Activated T-cell treated with anti-CD3 and anti-CD28 coated beads, Interleukin-2, amount 50 U/mL, for 24 hours (primary cell): ENCODE data around the gene MYO7A.

Experiments used
- DNase-seq: peaks from one replicate; pipeline ENCODE4 v3.0.0-alpha.2; 2020
- H3K27ac Mint-ChIP-seq: 2 replicates; pipeline ENCODE4 v1.8.0; 2020; ENCODE audit warnings: mild to moderate bottlenecking, mixed read lengths
- H3K27me3 Mint-ChIP-seq: 2 replicates; pipeline ENCODE4 v1.8.0; 2020; ENCODE audit warnings: mixed read lengths
- H3K36me3 Mint-ChIP-seq: 2 replicates; pipeline ENCODE4 v1.8.0; 2020; ENCODE audit warnings: low read depth, mixed read lengths
- H3K4me1 Mint-ChIP-seq: 2 replicates; pipeline ENCODE4 v1.8.0; 2020; ENCODE audit warnings: low read depth, mixed read lengths
- H3K4me3 Mint-ChIP-seq: 2 replicates; pipeline ENCODE4 v1.8.0; 2020; ENCODE audit warnings: mild to moderate bottlenecking, moderate library complexity, mixed read lengths
- H3K9me3 Mint-ChIP-seq: 2 replicates; pipeline ENCODE4 v1.8.0; 2020; ENCODE audit warnings: mixed read lengths

The MYO7A gene

GRCh38 chr11:77202941-77203900, 75.2 kb downstream of the MYO7A start:
- no peaks in the 10 kb centered on the region for H3K27me3 Mint-ChIP-seq
- H3K4me1 Mint-ChIP-seq, result no peaks in the 10 kb centered on the region
- H3K9me3 Mint-ChIP-seq, result no peaks in the 10 kb centered on the region
- H3K4me3 Mint-ChIP-seq, result no peak overlapping the region
- H3K36me3 Mint-ChIP-seq, result no peaks in the 10 kb centered on the region
- H3K27ac Mint-ChIP-seq, result no peak overlapping the region
- no peak for DNase-seq

GRCh38 chr11:77203901-77204753, 76.1 kb downstream of the MYO7A start:
- no peaks in the 10 kb centered on the region for H3K27me3 Mint-ChIP-seq
- H3K4me3 Mint-ChIP-seq, result no peak overlapping the region
- no peak overlapping the region for H3K27ac Mint-ChIP-seq
- H3K4me1 Mint-ChIP-seq, result no peaks in the 10 kb centered on the region
- DNase-seq, result no peak
- H3K36me3 Mint-ChIP-seq, result no peaks in the 10 kb centered on the region
- H3K9me3 Mint-ChIP-seq, result no peaks in the 10 kb centered on the region

GRCh38 chr11:77204754-77205466, 76.9 kb downstream of the MYO7A start:
- H3K4me3 Mint-ChIP-seq, result no peak overlapping the region
- H3K27ac Mint-ChIP-seq, result no peak overlapping the region
- no peaks in the 10 kb centered on the region for H3K4me1 Mint-ChIP-seq
- no peaks in the 10 kb centered on the region for H3K36me3 Mint-ChIP-seq
- no peak for DNase-seq
- H3K9me3 Mint-ChIP-seq, result no peaks in the 10 kb centered on the region
- H3K27me3 Mint-ChIP-seq, result no peaks in the 10 kb centered on the region

GRCh38 chr11:77205467-77206263, 77.6 kb downstream of the MYO7A start:
- Mint-ChIP-seq H3K4me1 (no peaks in the 10 kb centered on the region), H3K9me3 (no peaks in the 10 kb centered on the region), H3K27me3 (no peaks in the 10 kb centered on the region), H3K36me3 (no peaks in the 10 kb centered on the region), H3K4me3 (no peak overlapping the region), H3K27ac (no peak overlapping the region)
- DNase-seq, result no peak

GRCh38 chr11:77206264-77207018, 78.4 kb downstream of the MYO7A start:
- H3K4me3 Mint-ChIP-seq, result no peak overlapping the region
- no peaks in the 10 kb centered on the region for H3K9me3 Mint-ChIP-seq
- DNase-seq, result no peak
- no peak overlapping the region for H3K27ac Mint-ChIP-seq
- H3K4me1 Mint-ChIP-seq, result no peaks in the 10 kb centered on the region
- H3K27me3 Mint-ChIP-seq, result no peaks in the 10 kb centered on the region
- H3K36me3 Mint-ChIP-seq, result no peaks in the 10 kb centered on the region

GRCh38 chr11:77207019-77207485, 79.0 kb downstream of the MYO7A start:
- Mint-ChIP-seq H3K36me3 (no peaks in the 10 kb centered on the region), H3K4me3 (no peak overlapping the region), H3K9me3 (no peaks in the 10 kb centered on the region), H3K4me1 (no peaks in the 10 kb centered on the region), H3K27me3 (no peaks in the 10 kb centered on the region), H3K27ac (no peak overlapping the region)
- no peak for DNase-seq

- no peak overlapping the region for H3K27ac Mint-ChIP-seq
- H3K27me3 Mint-ChIP-seq, result no peaks in the 10 kb centered on the region
- H3K9me3 Mint-ChIP-seq, result no peaks in the 10 kb centered on the region
- no peaks in the 10 kb centered on the region for H3K4me1 Mint-ChIP-seq
- no peak overlapping the region for H3K4me3 Mint-ChIP-seq
- no peaks in the 10 kb centered on the region for H3K36me3 Mint-ChIP-seq
- DNase-seq, result no peak
Measured at GRCh38 chr11:77207618-77208313, 79.7 kb downstream of the MYO7A start.

GRCh38 chr11:77208535-77208934, 80.5 kb downstream of the MYO7A start:
- H3K4me3 Mint-ChIP-seq, result no peak overlapping the region
- H3K27me3 Mint-ChIP-seq, result no peaks in the 10 kb centered on the region

GRCh38 chr11:77209663-77210062, 81.6 kb downstream of the MYO7A start:
- Mint-ChIP-seq H3K9me3 (no peaks in the 10 kb centered on the region), H3K4me3 (no peak overlapping the region), H3K27ac (no peak overlapping the region), H3K4me1 (no peaks in the 10 kb centered on the region), H3K27me3 (no peaks in the 10 kb centered on the region), H3K36me3 (no peaks in the 10 kb centered on the region)
- DNase-seq, result no peak

More at GRCh38 chr11:77208535-77208934, 80.5 kb downstream of the MYO7A start:
- Mint-ChIP-seq H3K27ac (no peak overlapping the region), H3K4me1 (no peaks in the 10 kb centered on the region), H3K9me3 (no peaks in the 10 kb centered on the region), H3K36me3 (no peaks in the 10 kb centered on the region)
- DNase-seq, result no peak

GRCh38 chr11:77211040-77211451, 83.0 kb downstream of the MYO7A start:
- no peak for DNase-seq
- no peak overlapping the region for H3K27ac Mint-ChIP-seq
- H3K4me1 Mint-ChIP-seq, result no peaks in the 10 kb centered on the region
- H3K4me3 Mint-ChIP-seq, result no peak overlapping the region
- H3K9me3 Mint-ChIP-seq, result no peaks in the 10 kb centered on the region
- H3K27me3 Mint-ChIP-seq, result no peaks in the 10 kb centered on the region
- H3K36me3 Mint-ChIP-seq, result no peaks in the 10 kb centered on the region

GRCh38 chr11:77211594-77212251, 83.7 kb downstream of the MYO7A start:
- no peaks in the 10 kb centered on the region for H3K27me3 Mint-ChIP-seq
- no peaks in the 10 kb centered on the region for H3K4me1 Mint-ChIP-seq
- H3K4me3 Mint-ChIP-seq, result no peak overlapping the region
- no peak for DNase-seq
- H3K36me3 Mint-ChIP-seq, result no peaks in the 10 kb centered on the region
- H3K27ac Mint-ChIP-seq, result no peak overlapping the region
- H3K9me3 Mint-ChIP-seq, result no peaks in the 10 kb centered on the region

- H3K4me3 Mint-ChIP-seq, result no peak overlapping the region
- no peaks in the 10 kb centered on the region for H3K4me1 Mint-ChIP-seq
- no peaks in the 10 kb centered on the region for H3K27me3 Mint-ChIP-seq
- H3K27ac Mint-ChIP-seq, result no peak overlapping the region
- no peak for DNase-seq
- no peaks in the 10 kb centered on the region for H3K9me3 Mint-ChIP-seq
- no peaks in the 10 kb centered on the region for H3K36me3 Mint-ChIP-seq
Measured at GRCh38 chr11:77212314-77213007, 84.4 kb downstream of the MYO7A start.
